HG03039 (cell line): Measurements from ENCODE around the gene SNTN.

ENCODE experiments used
- ATAC-seq: cut with Tn5 transposase; IDR thresholded peaks from one replicate; pipeline ENCODE4 v1.9.1; 2021; ENCODE audit warnings: mild to moderate bottlenecking, moderate library complexity; ENCODE audit not compliant: unreplicated experiment

The SNTN gene

DNA sequence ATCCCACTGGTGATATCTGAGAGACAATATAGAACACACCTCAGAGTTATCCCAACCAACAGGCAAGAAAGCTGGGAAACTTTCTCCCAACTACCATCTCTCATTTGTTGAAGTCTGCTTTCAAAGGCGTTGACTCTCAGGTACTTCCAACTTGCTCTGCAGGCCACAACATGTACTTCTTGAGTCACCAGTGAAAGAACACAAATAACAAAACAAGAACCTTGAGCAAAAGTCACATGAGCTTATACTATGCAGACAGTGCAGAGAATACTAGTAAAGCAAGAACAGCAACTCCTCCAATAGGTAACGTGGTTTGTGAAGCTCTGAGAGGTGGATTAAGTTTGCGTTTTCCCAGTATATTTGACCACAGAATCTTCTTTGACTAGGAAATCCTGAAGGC lies 20.6 kb downstream of the SNTN start:
- no peak for ATAC-seq

GRCh38 chr3:63674586-63674985 lies 22.1 kb downstream of the SNTN start:
- no peak for ATAC-seq

GRCh38 chr3:63679186-63679585 lies 26.7 kb downstream of the SNTN start:
- ATAC-seq, result no peak

GRCh38 chr3:63684081-63684480 lies 31.6 kb downstream of the SNTN start:
- ATAC-seq, result no peak

DNA sequence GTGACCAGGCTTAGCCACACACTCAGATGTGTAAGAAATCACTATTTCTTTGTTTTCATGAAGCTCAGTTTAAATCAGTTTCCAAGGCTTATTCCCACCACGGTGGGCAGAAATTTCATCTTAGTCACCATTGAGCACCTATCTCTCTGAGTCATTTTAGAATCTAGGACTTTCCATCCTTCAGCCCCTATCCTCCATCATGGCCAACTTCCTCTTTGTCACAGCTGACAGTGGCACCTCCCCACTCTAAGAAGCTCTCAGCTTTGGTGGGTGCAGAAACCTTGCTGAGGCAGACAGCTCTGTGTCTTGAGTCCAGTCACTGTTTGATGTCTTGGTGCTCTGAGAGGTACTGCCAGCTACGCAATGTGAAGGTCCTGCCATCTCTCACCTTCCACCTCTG lies 32.9 kb downstream of the SNTN start:
- no peak for ATAC-seq

DNA sequence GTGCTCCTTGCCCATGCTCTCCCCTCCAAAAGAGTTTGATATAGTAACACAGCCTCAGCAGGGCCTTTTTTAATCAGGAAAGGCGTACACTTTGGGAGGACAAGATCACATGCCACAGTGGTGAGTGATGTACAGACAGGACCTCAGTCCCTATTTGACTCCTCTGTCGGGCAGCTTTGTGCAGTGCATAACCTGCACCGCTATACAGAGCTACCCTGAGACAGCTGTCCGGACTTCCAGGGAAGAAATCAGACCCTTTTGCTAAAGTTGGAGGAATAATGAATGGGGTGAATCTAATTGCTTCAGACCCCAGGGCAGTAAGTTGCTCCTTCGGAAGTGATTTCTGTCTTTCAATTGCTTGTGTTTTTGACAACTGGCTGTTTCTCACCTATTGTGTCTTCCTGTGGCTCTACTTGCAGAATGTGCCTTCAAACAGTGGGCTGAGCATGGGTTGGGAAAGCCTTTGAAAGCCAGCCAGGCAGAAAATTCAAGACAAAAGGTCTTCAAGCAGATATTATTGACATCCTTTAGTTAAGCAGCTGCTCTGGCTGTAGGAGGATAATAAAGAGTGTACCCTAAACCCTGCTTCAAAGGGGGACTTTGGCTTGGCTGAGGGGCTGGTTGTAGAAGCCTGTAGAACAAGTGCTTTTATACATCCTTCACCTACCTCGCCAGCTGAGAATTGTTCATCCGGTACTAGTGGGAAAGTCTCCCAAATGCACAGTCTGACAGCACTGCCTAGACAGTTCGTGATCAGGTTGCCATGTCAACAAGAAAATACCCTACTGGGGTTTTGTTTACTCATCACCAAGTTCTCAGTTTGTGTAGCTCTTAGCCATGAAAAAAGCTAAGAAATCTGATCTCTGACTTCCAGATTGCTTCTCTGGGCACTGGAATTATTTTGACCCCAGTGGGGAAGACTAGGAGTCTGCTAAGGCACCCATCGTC lies 35.1 kb downstream of the SNTN start:
- no peak for ATAC-seq

DNA sequence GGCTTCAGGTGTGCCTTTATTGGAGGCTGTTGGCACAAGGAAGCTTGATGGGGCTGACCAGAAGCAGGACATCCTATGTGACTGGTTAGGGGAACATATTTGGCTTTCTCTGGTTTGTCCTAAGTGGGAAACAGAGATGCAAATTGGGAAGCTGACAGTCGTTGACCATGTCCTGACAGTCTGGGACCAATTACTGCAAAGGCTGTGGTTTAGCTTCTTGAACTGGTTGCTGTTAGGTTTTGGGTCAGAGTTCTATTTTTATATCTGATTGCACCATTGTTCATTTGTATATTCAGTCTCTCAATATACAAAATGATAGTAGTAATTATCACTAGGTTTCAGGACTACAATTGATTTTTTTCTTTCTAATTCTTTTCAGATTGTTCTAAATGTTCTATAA lies 36.8 kb downstream of the SNTN start:
- no peak for ATAC-seq

DNA sequence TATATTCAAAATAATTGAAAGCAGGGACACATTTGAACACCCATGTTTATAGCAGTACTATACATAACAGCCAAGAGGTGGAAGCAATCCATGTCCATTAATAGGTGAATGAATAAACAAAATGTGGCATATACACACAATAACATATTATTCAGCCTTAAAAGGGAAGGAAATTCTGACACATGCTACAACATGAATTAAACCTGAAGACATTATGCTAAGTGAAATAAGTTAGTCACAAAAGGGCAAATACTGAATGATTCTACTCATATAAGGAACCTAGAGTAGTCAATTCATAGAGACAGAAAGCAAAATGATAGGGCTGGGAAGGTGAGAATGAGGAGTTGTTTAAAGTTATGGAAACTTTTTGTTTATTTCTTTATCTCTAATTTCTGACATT lies 40.9 kb downstream of the SNTN start:
- ATAC-seq, result no peak

DNA sequence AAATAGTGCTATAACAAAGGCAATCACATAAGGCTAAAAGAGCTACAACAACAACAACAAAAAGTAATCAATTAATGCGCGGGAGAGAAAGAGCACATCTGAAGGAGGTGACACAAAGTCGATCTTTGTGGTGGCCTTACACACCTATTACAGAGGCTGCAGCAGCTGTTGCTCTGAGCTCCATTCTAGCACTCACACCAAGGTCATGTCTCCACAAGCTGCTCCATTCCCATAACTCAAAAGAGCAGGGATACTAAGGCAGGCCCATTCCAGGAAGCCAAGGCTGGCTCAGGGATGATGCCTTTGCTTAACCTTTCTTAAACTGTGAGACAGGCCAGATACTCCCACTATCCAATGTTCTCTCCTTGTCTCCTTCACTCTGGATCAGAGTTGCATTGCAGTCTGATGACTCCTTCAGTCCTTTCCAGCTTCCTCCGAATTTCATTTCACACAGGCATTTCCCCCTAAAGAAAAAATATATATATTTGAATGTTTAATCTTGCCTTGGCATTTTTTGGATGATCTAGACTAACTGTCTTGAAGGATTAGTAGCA lies 52.7 kb downstream of the SNTN start:
- ATAC-seq, result no peak

DNA sequence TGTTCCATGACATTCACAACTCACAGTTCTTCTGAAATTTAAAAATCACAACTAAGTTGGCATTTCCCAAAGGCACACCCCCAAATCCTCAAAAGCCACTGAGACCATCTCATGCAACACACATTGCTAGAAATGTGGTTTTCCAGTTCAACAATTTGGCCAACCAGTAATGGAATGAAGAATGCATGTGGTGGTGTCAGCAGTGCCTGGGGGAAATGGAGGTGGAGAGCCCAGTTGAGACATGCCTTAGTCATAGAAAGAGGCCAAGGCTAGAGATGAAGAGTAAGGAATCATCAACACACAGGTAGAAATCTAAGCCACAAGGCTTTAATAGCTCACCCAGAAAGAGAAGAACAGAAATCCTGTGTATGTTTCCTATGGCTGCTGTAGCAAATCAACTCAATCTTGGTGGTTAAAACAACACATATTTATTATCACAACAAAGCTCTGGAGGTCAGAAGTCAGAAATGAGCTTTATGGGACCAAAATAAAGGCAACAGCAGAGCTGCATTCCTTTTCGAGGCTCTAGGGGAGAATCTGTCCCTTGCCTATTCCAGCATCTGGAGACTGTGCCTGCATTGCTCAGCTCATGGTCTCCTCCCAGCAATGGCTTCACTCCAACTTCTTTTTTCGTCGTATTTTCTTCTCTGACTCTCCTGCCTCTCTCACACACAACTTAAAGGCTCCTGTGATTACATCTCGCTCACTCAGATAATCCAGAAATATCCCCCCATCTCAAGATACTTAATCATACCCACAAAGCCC lies 54.0 kb downstream of the SNTN start:
- no peak for ATAC-seq

GRCh38 chr3:63707731-63708130 lies 55.3 kb downstream of the SNTN start:
- ATAC-seq, result no peak

- ATAC-seq, result no peak
These were observed 57.1 kb downstream of the SNTN start for GRCh38 chr3:63709576-63709975.
